Endothelial cell of umbilical vein (primary cell): ENCODE results near the gene RABGGTA. TPM values are rescaled to one million over a fixed set of nuclear protein-coding genes. Genes with fewer than 3 reads are reported as not detected.

ENCODE experiments used
- BruUV-seq: library from RNA; stranded (reverse); fragments of 400-500 nt; replicated peaks from 2 replicates; lab custom pipeline; 2021; lab: Mats Ljungman, UMichigan
- CTCF ChIA-PET: fragments of 300-600, 350-600 bp; sonication (Branson Sonifier 250); formaldehyde crosslinking; loops from one replicate; lab custom pipeline; 2021; ENCODE audit warnings: antibody characterized with exemption, inconsistent platforms; lab: Charles Lee
- POLR2A ChIA-PET: fragments of 300-600, 350-600 bp; sonication (Branson Sonifier 250); formaldehyde crosslinking; loops from one replicate; lab custom pipeline; 2021; ENCODE audit warnings: antibody characterized with exemption, inconsistent platforms; lab: Charles Lee
- DNase-seq: peaks from one replicate; pipeline ENCODE4 v3.0.0-alpha.2; 2011; ENCODE audit warnings: low read depth, low spot score
- FAIRE-seq: peaks from 2 replicates; lab custom pipeline; 2011; peaks lifted over from hg19 to GRCh38; lab: Jason Lieb, UNC
- H2AFZ ChIP-seq: 2 replicates; pipeline ENCODE4 v1.6.0; 2012; ENCODE audit warnings: low read depth, low read length, control low read depth, inconsistent platforms
- H3K27ac ChIP-seq: 2 replicates; pipeline ENCODE4 v1.5.1; 2011; ENCODE audit warnings: low read depth, mild to moderate bottlenecking, control low read depth, low read length, moderate library complexity; ENCODE audit not compliant: insufficient read depth
- H3K27me3 ChIP-seq, 2 experiments: 2 replicates each; pipeline versions ENCODE4 v1.6.0 to v1.6.1; 2011; ENCODE audit warnings: low read length in 2 of 2, mixed read lengths in 1 of 2; ENCODE audit not compliant: control insufficient read depth in 2 of 2, insufficient read depth in 2 of 2
- H3K36me3 ChIP-seq, 2 experiments: 2 replicates in 1 of 2; 3 replicates in 1 of 2; pipeline ENCODE4 v1.5.1; 2011; ENCODE audit warnings: low read length in 2 of 2, mild to moderate bottlenecking in 1 of 2, moderate library complexity in 1 of 2; ENCODE audit not compliant: control insufficient read depth in 2 of 2, insufficient read depth in 2 of 2; ENCODE audit errors: extremely low read depth in 1 of 2
- H3K4me1 ChIP-seq: 3 replicates; pipeline ENCODE4 v1.5.1; 2011; ENCODE audit warnings: mild to moderate bottlenecking, low read length; ENCODE audit not compliant: control insufficient read depth, insufficient read depth; ENCODE audit errors: extremely low read depth
- H3K4me2 ChIP-seq: 2 replicates; pipeline ENCODE4 v1.6.1; 2011; ENCODE audit warnings: low read length, control low read depth, mixed read lengths; ENCODE audit not compliant: insufficient read depth
- H3K4me3 ChIP-seq, 3 experiments: fragments of 200-600 bp in 1 of 3; sonication (generic), shearing (Covaris generic) in 1 of 3; replicated peaks in 1 of 3; 2 replicates each; pipeline ENCODE4 v1.5.1; 2011 to 2016; ENCODE audit warnings: control low read depth in 3 of 3, low read length in 3 of 3, mild to moderate bottlenecking in 2 of 3, inconsistent platforms in 1 of 3, low read depth in 1 of 3, moderate library complexity in 1 of 3; ENCODE audit not compliant: insufficient read depth in 1 of 3
- H3K79me2 ChIP-seq: 2 replicates; pipeline ENCODE4 v1.6.0; 2012; ENCODE audit warnings: low read length, inconsistent platforms; ENCODE audit not compliant: control insufficient read depth, insufficient read depth
- H3K9ac ChIP-seq: replicated peaks from 2 replicates; pipeline ENCODE3; 2011; ENCODE audit warnings: low read length, control low read depth; ENCODE audit not compliant: insufficient read depth; ENCODE audit errors: extremely low read depth
- H3K9me1 ChIP-seq: replicated peaks from 3 replicates; pipeline ENCODE4 v1.6.0; 2011; ENCODE audit warnings: mild to moderate bottlenecking, low read length; ENCODE audit not compliant: control insufficient read depth, insufficient read depth; ENCODE audit errors: extremely low read depth
- H3K9me3 ChIP-seq: replicated peaks from 2 replicates; pipeline ENCODE4 v1.5.1; 2012; ENCODE audit warnings: low read length, inconsistent platforms; ENCODE audit not compliant: control insufficient read depth, insufficient read depth
- H4K20me1 ChIP-seq: replicated peaks from 2 replicates; pipeline ENCODE3; 2011; ENCODE audit warnings: mild to moderate bottlenecking, low read length; ENCODE audit not compliant: control insufficient read depth, insufficient read depth; ENCODE audit errors: extremely low read depth
- CTCF ChIP-seq, 2 donors: IDR thresholded peaks; 1 replicate in 1 of 2; 2 replicates in 1 of 2; pipeline ENCODE4 v1.5.1; 2011; ENCODE audit warnings: low read length in 2 of 2, mild to moderate bottlenecking in 2 of 2, moderate library complexity in 2 of 2, control low read depth in 1 of 2, inconsistent platforms in 1 of 2, low read depth in 1 of 2; ENCODE audit not compliant: insufficient read depth in 1 of 2; ENCODE audit errors: extremely low read depth in 1 of 2
- EZH2 ChIP-seq: IDR thresholded peaks from 2 replicates; pipeline ENCODE4 v1.6.1; 2012; ENCODE audit warnings: borderline replicate concordance, low read depth, mild to moderate bottlenecking, moderate library complexity, low read length, inconsistent platforms; ENCODE audit not compliant: severe bottlenecking
- FOS ChIP-seq: IDR thresholded peaks from 2 replicates; pipeline ENCODE4 v1.6.1; 2011; ENCODE audit warnings: mild to moderate bottlenecking, low read length, moderate library complexity, borderline replicate concordance; ENCODE audit not compliant: insufficient read depth
- GATA2 ChIP-seq: IDR thresholded peaks from 2 replicates; pipeline ENCODE4 v1.7.0; 2011; ENCODE audit warnings: low read depth, mild to moderate bottlenecking, moderate library complexity, mixed read lengths, low read length; ENCODE audit not compliant: insufficient read length, insufficient read depth
- JUN ChIP-seq: IDR thresholded peaks from 2 replicates; pipeline ENCODE4 v1.6.1; 2011; ENCODE audit warnings: borderline replicate concordance, low read depth; ENCODE audit not compliant: insufficient read length, insufficient read depth
- MAX ChIP-seq: IDR thresholded peaks from 2 replicates; pipeline ENCODE4 v1.6.1; 2011; ENCODE audit not compliant: insufficient read depth, insufficient read length
- MYC ChIP-seq: IDR thresholded peaks from one replicate; pipeline ENCODE4 v1.6.1; 2011; ENCODE audit warnings: mild to moderate bottlenecking, low read depth, low read length
- POLR2A ChIP-seq: IDR thresholded peaks from 2 replicates; pipeline ENCODE4 v1.6.1; 2012; ENCODE audit warnings: low read depth, mild to moderate bottlenecking, control low read depth, low read length
- POLR2AphosphoS5 ChIP-seq: IDR thresholded peaks from 2 replicates; pipeline ENCODE4 v1.6.1; 2012; ENCODE audit warnings: low read depth, mild to moderate bottlenecking, control low read depth, low read length, moderate library complexity; ENCODE audit not compliant: insufficient read depth
- dilution Hi-C: fragments of 300-500 bp; cut with MboI; formaldehyde crosslinking; loops from one replicate; pipeline ENCODE4 v1.15.0; 2019; ENCODE audit warnings: low sequenced_read_pairs; ENCODE audit not compliant: extremely low pct_ligation_motif_present
- intact Hi-C: fragments of 100-400 bp; cut with micrococcal nuclease; formaldehyde crosslinking; loops from one replicate; pipeline ENCODE4 v1.10.0; 2022
- polyA plus RNA-seq, 4 experiments: library from polyadenylated mRNA; depleted of rRNA in 3 of 4; stranded (reverse) in 3 of 4; unstranded in 1 of 4; fragments of >200 nt; gene quantifications; 2 replicates each; pipeline versions ENCODE4 v1.2.1 to v1.2.3, GENCODE V29; 2011 to 2012; ENCODE audit warnings: missing spikeins in 1 of 4
- total RNA-seq: library from RNA; stranded (reverse); gene quantifications from 2 replicates; pipeline ENCODE4 v1.2.3, GENCODE V29; 2021

RABGGTA gene
- total and polyA plus RNA-seq, 2 donors (not counting 3 experiments of a cell fraction or from before 2014, with no cell fraction given), result 29.3 to 80.1 TPM

- no peaks in the 10 kb centered on the region for H3K9me3 ChIP-seq
- H3K27ac ChIP-seq, result no peak overlapping the region
- BruUV-seq, result no TSS peak
- TF ChIP-seq FOS, result no peak
- no peak for TF ChIP-seq JUN
- TF ChIP-seq MAX, result no peak
- intact Hi-C loops, result no loop called here
- no peak overlapping the region for H2AFZ ChIP-seq
- H3K4me1 ChIP-seq, result peaks cover 35% of the 10 kb centered on the region
- no peaks in the 10 kb centered on the region for H3K9me1 ChIP-seq
- DNase-seq (no peak), FAIRE-seq (no peak)
- ChIA-PET CTCF (interaction anchor here (0.7 to 1.7 kb wide), 6 partner anchors 11 to 63 kb away, joined by 3 to 9 read pairs (median 4); partner anchors contain the start of genes MDP1 and RABGGTA), POLR2A (no interaction called here)
- no peak overlapping the region for H3K9ac ChIP-seq
- peak overlapping the region; percentile 8 for H3K4me2 ChIP-seq
- dilution Hi-C loops, result no loop called here
- no peak overlapping the region for H3K4me3 ChIP-seq
- peaks cover 3 to 24% of the 10 kb centered on the region in 2 experiments for H3K36me3 ChIP-seq
- H3K79me2 ChIP-seq, result peaks cover 36% of the 10 kb centered on the region
- no peaks in the 10 kb centered on the region for H4K20me1 ChIP-seq
- no peaks in the 10 kb centered on the region for H3K27me3 ChIP-seq
Observed at GRCh38 chr14:24234095-24235005, 37.0 kb downstream of the RABGGTA start.

- peak overlapping the region in 2 of 3 experiments; percentile 67 to 87 for H3K4me3 ChIP-seq
- peaks cover 42% of the 10 kb centered on the region for H3K79me2 ChIP-seq
- intact Hi-C loops (loop anchor here (2.0 kb wide), 1 partner anchor 39 kb away; the partner anchor contains the start of gene TM9SF1), dilution Hi-C loops (no loop called here)
- no peaks in the 10 kb centered on the region for H4K20me1 ChIP-seq
- H3K36me3 ChIP-seq, result peaks cover 3 to 18% of the 10 kb centered on the region in 2 experiments
- H2AFZ ChIP-seq, result no peak overlapping the region
- H3K9me1 ChIP-seq, result no peaks in the 10 kb centered on the region
- ChIA-PET CTCF (interaction anchor here (1.0 to 1.9 kb wide), 2 partner anchors 9 to 18 kb away, joined by 3 to 11 read pairs; partner anchors contain the start of genes MDP1 and TINF2), POLR2A (interaction anchor here (1.6 kb wide), 1 partner anchor 9 kb away, joined by 6 read pairs; the partner anchor contains the start of gene TINF2)
- no peak for DNase-seq
- no peak overlapping the region for H3K9ac ChIP-seq
- H3K27ac ChIP-seq, result peak overlapping the region; percentile 88
- FAIRE-seq, result no peak
- TF ChIP-seq GATA2 (no peak), FOS (no peak), JUN (no peak), MAX (no peak), CTCF (IDR thresholded peaks at IDR 0.05; ENCODE audit: extremely low read depth in 1 of 2, insufficient read depth in 1 of 2, low read depth in 1 of 2, low read length in 2 of 2) (no peak), POLR2AphosphoS5 (no peak), MYC (no peak), POLR2A (no peak), EZH2 (no peak)
- BruUV-seq, result no TSS peak
- peaks cover 30% of the 10 kb centered on the region for H3K4me1 ChIP-seq
- H3K27me3 ChIP-seq, result no peaks in the 10 kb centered on the region
- H3K4me2 ChIP-seq, result peak overlapping the region; percentile 73
- H3K9me3 ChIP-seq, result no peaks in the 10 kb centered on the region
Observed at GRCh38 chr14:24233538-24233866, 37.9 kb downstream of the RABGGTA start.
